GM23248 (cell line): ENCODE measurements around the gene SEMA7A.

Experiments used
- EZH2 ChIP-seq: fragments of 200-600 bp; sonication (generic); IDR thresholded peaks from 2 replicates; pipeline ENCODE4 v1.6.1; 2018; ENCODE audit warnings: antibody characterized with exemption, mild to moderate bottlenecking; ENCODE audit not compliant: insufficient read depth, poor library complexity, severe bottlenecking
- EZH2phosphoT487 ChIP-seq: fragments of 200-600 bp; sonication (generic); IDR thresholded peaks from 2 replicates; pipeline ENCODE4 v1.6.1; 2018; ENCODE audit warnings: antibody characterized with exemption, moderate library complexity, mild to moderate bottlenecking, low read depth; ENCODE audit not compliant: insufficient read depth

- TF ChIP-seq EZH2 (no peak), EZH2phosphoT487 (no peak)
Observed at GRCh38 chr15:74375303-74375693, 58.5 kb downstream of the SEMA7A start.
